Bronchial epithelial cell (primary cell): Measurements from ENCODE around the gene CMSS1. TPM values are rescaled to one million over a fixed set of nuclear protein-coding genes. Genes with fewer than 3 reads are reported as not detected.

ENCODE experiments used
- DNase-seq: peaks from one replicate; pipeline ENCODE4 v3.0.0-alpha.2; 2010; ENCODE audit warnings: low read depth
- FAIRE-seq: peaks from 2 replicates; lab custom pipeline; 2011; peaks lifted over from hg19 to GRCh38; lab: Jason Lieb, UNC
- H3K27me3 ChIP-seq: 2 replicates; pipeline ENCODE4 v1.5.1; 2011; ENCODE audit warnings: low read length; ENCODE audit not compliant: control insufficient read depth, insufficient read depth
- H3K36me3 ChIP-seq: 2 replicates; pipeline ENCODE4 v1.5.1; 2011; ENCODE audit warnings: low read length; ENCODE audit not compliant: control insufficient read depth, insufficient read depth
- H3K4me3 ChIP-seq: 2 replicates; pipeline ENCODE4 v1.5.1; 2011; ENCODE audit warnings: mild to moderate bottlenecking, low read depth, low read length, control low read depth
- total RNA-seq: library from RNA; depleted of rRNA; stranded (reverse); fragments of >200 nt; gene quantifications from 2 replicates; pipeline ENCODE4 v1.2.1, GENCODE V29; 2014
- TF ChIP-seq, protein P1 (sequence below): IDR thresholded peaks from 2 replicates; pipeline ENCODE4 v1.5.1; 2011; ENCODE audit warnings: mild to moderate bottlenecking, moderate library complexity, low read length, control low read depth, inconsistent platforms; ENCODE audit not compliant: insufficient read depth, severe bottlenecking

CMSS1 gene
- total RNA-seq, 1 donor from 2014 or later, result 21.3 TPM

DNA sequence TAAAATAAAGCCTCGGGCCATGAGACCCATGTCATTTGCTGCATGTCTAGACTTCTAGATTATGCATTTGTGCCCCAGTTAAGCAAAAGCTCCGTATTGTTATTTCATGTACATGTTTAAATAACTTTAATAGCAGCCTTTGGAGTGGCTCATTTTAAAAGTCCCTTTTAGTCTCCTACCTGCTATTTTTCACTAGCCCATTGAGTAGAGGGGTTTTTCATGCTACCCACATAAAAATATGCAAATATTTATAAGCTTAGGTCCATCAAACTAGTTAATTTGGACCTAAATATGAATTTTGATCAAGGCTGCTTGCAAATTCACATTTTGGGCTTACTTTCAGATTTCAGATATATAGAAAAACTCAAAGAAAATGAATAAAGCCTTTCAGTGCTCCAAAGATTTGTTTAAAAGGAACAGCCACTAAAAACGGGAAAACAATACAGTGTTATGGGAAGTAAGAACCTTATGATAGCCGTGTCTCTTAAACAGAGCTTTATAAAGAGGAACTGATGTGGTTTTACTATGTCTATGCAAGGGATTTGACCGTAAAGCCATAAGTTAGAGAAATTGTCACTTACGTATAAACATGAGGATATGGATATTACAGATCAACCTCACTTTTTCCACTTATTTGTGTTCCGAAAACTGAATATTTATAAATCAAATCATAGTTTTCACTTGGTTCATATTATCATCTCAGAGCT, 266.6 kb downstream of the CMSS1 start:
- H3K27me3 ChIP-seq, result no peaks in the 10 kb centered on the region
- DNase-seq (no peak), FAIRE-seq (no peak)
- H3K36me3 ChIP-seq, result no peaks in the 10 kb centered on the region
- TF ChIP-seq, protein P1, sequence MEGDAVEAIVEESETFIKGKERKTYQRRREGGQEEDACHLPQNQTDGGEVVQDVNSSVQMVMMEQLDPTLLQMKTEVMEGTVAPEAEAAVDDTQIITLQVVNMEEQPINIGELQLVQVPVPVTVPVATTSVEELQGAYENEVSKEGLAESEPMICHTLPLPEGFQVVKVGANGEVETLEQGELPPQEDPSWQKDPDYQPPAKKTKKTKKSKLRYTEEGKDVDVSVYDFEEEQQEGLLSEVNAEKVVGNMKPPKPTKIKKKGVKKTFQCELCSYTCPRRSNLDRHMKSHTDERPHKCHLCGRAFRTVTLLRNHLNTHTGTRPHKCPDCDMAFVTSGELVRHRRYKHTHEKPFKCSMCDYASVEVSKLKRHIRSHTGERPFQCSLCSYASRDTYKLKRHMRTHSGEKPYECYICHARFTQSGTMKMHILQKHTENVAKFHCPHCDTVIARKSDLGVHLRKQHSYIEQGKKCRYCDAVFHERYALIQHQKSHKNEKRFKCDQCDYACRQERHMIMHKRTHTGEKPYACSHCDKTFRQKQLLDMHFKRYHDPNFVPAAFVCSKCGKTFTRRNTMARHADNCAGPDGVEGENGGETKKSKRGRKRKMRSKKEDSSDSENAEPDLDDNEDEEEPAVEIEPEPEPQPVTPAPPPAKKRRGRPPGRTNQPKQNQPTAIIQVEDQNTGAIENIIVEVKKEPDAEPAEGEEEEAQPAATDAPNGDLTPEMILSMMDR, result no peak
- no peak overlapping the region for H3K4me3 ChIP-seq

DNA sequence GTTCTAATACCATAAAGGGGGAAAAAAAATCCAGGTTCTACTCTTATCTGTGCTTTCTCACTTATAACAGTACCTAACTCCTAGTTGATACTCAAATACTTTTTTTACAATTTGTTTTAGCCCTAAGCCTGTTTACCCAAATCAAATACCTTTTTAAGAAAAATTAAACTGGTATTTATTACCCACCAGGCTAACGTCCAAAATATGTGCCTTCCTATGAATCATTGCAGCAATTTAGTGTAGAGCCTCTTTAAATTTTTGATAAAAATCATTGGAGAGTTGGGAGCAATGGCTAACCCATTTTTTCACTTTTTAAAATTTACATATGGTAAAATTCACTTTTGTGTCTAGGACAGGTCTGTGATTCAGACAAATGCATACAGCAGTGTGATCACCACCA, 268.7 kb downstream of the CMSS1 start:
- no peaks in the 10 kb centered on the region for H3K27me3 ChIP-seq
- no peak overlapping the region for H3K4me3 ChIP-seq
- H3K36me3 ChIP-seq, result no peaks in the 10 kb centered on the region
- TF ChIP-seq, protein P1, result no peak
- no peak for DNase-seq
- no peak for FAIRE-seq

DNA sequence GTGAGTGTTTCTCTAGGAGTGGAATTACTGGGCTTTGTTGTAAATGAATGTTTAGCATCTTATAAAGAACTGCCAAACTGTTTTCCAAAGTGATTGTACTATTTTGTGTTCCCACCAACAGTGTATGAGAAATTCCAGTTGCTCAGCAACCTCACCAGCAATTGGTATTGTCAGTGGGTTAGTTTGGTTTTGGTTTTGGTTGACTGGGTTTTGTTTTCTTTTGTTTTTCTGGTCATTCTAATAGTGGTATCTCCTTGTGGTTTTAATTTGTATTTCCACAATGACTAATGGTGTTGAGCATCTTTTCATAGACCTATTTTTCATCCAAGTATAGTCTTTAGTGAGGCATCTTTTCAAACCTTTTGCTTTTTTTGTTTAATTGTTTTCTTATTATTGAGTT, 269.5 kb downstream of the CMSS1 start:
- FAIRE-seq, result no peak
- DNase-seq, result no peak

DNA sequence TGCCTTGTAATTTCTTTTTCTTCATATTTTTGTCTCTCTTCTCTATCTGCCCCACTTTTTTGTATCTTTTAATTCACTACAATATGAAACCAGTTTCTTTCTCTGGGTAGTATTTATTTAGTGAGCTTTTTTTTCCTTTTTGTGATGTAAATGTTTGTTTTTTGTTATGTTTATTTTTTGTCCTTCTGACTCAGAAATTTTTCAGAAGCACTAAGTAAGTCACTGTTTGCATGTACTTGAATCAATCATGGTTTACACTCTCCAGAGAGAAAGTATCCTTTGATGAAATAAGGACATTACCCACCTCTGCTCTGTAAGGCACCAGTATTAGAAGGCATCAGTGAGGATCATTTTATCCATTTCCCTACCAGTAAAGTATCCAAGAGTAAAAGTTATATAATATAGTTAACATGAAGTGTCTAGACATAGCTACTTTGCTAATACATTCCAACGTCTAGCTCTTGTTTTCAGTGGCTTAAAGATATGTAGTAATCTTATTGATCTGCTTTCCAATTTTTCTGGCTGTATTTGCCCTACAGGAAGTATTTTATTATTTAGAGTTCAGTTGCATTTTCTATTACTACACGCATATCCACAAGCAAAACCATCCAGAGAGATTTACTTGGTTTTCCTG, 271.2 kb downstream of the CMSS1 start:
- FAIRE-seq, result no peak
- Histone ChIP-seq H3K36me3 (no peaks in the 10 kb centered on the region), H3K27me3 (no peaks in the 10 kb centered on the region), H3K4me3 (no peak overlapping the region)
- peak; percentile 7 for DNase-seq
- TF ChIP-seq, protein P1, result no peak

More for the DNA sequence above, 269.5 kb downstream of the CMSS1 start:
- TF ChIP-seq, protein P1, result no peak
- H3K27me3 ChIP-seq, result no peaks in the 10 kb centered on the region
- H3K36me3 ChIP-seq, result no peaks in the 10 kb centered on the region
- H3K4me3 ChIP-seq, result no peak overlapping the region

DNA sequence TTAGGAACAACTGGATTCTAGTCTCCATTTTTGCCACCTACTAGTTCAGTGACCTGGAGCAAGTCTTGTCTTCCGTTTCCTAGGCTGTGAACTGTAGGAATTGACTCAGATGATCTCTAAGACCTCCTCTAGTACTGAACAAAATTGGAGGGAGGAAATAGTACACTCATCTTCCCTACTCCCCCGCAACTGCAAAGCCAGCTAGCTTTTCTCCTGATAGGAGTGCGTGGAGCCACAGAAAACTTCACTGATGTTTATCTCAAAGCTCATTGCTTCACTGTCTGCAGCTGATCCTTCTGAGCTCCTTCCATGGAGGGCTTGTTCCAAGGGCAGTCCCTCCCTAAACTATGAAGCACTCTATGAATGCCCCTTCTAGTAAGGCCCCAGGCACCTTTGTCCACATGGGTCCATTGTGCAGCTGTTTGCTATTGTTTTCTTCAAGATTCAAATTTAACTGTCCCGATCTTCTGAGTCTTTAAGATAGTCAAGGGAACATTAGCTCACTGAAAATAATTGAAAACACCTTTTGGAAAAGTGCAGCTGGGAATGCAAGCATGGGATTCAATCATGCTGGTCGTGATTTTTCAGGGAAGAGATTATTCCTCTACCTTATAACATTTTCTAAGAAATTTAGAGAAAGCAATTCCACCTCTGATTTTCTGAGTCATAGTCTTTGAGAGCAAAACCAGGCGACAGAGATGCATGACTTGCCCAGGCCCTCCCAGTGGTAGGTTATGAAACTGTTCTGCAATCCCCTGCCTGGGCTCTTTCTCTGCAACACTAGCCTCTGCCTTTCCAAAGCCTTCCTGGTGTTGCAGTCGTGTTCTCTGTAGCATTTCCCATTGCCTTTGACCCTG, 272.4 kb downstream of the CMSS1 start:
- FAIRE-seq (no peak), DNase-seq (peak; percentile 47)
- Histone ChIP-seq H3K27me3 (no peaks in the 10 kb centered on the region), H3K4me3 (no peak overlapping the region), H3K36me3 (no peaks in the 10 kb centered on the region)
- TF ChIP-seq, protein P1, result peak; percentile 61
